Endothelial cell of umbilical vein (primary cell): ENCODE results near the gene HYPK. TPM values are rescaled to one million over a fixed set of nuclear protein-coding genes. Genes with fewer than 3 reads are reported as not detected.

Experiments
- BruUV-seq: library from RNA; stranded (reverse); fragments of 400-500 nt; replicated peaks from 2 replicates; lab custom pipeline; 2021; lab: Mats Ljungman, UMichigan
- CTCF ChIA-PET: fragments of 300-600, 350-600 bp; sonication (Branson Sonifier 250); formaldehyde crosslinking; loops from one replicate; lab custom pipeline; 2021; ENCODE audit warnings: antibody characterized with exemption, inconsistent platforms; lab: Charles Lee
- POLR2A ChIA-PET: fragments of 300-600, 350-600 bp; sonication (Branson Sonifier 250); formaldehyde crosslinking; loops from one replicate; lab custom pipeline; 2021; ENCODE audit warnings: antibody characterized with exemption, inconsistent platforms; lab: Charles Lee
- DNase-seq: peaks from one replicate; pipeline ENCODE4 v3.0.0-alpha.2; 2011; ENCODE audit warnings: low read depth, low spot score
- FAIRE-seq: peaks from 2 replicates; lab custom pipeline; 2011; peaks lifted over from hg19 to GRCh38; lab: Jason Lieb, UNC
- H2AFZ ChIP-seq: 2 replicates; pipeline ENCODE4 v1.6.0; 2012; ENCODE audit warnings: low read depth, low read length, control low read depth, inconsistent platforms
- H3K27ac ChIP-seq: 2 replicates; pipeline ENCODE4 v1.5.1; 2011; ENCODE audit warnings: low read depth, mild to moderate bottlenecking, control low read depth, low read length, moderate library complexity; ENCODE audit not compliant: insufficient read depth
- H3K27me3 ChIP-seq, 2 experiments: 2 replicates each; pipeline versions ENCODE4 v1.6.0 to v1.6.1; 2011; ENCODE audit warnings: low read length in 2 of 2, mixed read lengths in 1 of 2; ENCODE audit not compliant: control insufficient read depth in 2 of 2, insufficient read depth in 2 of 2
- H3K36me3 ChIP-seq, 2 experiments: 2 replicates in 1 of 2; 3 replicates in 1 of 2; pipeline ENCODE4 v1.5.1; 2011; ENCODE audit warnings: low read length in 2 of 2, mild to moderate bottlenecking in 1 of 2, moderate library complexity in 1 of 2; ENCODE audit not compliant: control insufficient read depth in 2 of 2, insufficient read depth in 2 of 2; ENCODE audit errors: extremely low read depth in 1 of 2
- H3K4me1 ChIP-seq: 3 replicates; pipeline ENCODE4 v1.5.1; 2011; ENCODE audit warnings: mild to moderate bottlenecking, low read length; ENCODE audit not compliant: control insufficient read depth, insufficient read depth; ENCODE audit errors: extremely low read depth
- H3K4me2 ChIP-seq: 2 replicates; pipeline ENCODE4 v1.6.1; 2011; ENCODE audit warnings: low read length, control low read depth, mixed read lengths; ENCODE audit not compliant: insufficient read depth
- H3K4me3 ChIP-seq, 3 experiments: fragments of 200-600 bp in 1 of 3; sonication (generic), shearing (Covaris generic) in 1 of 3; replicated peaks in 1 of 3; 2 replicates each; pipeline ENCODE4 v1.5.1; 2011 to 2016; ENCODE audit warnings: control low read depth in 3 of 3, low read length in 3 of 3, mild to moderate bottlenecking in 2 of 3, inconsistent platforms in 1 of 3, low read depth in 1 of 3, moderate library complexity in 1 of 3; ENCODE audit not compliant: insufficient read depth in 1 of 3
- H3K79me2 ChIP-seq: 2 replicates; pipeline ENCODE4 v1.6.0; 2012; ENCODE audit warnings: low read length, inconsistent platforms; ENCODE audit not compliant: control insufficient read depth, insufficient read depth
- H3K9ac ChIP-seq: replicated peaks from 2 replicates; pipeline ENCODE3; 2011; ENCODE audit warnings: low read length, control low read depth; ENCODE audit not compliant: insufficient read depth; ENCODE audit errors: extremely low read depth
- H3K9me1 ChIP-seq: replicated peaks from 3 replicates; pipeline ENCODE4 v1.6.0; 2011; ENCODE audit warnings: mild to moderate bottlenecking, low read length; ENCODE audit not compliant: control insufficient read depth, insufficient read depth; ENCODE audit errors: extremely low read depth
- H3K9me3 ChIP-seq: replicated peaks from 2 replicates; pipeline ENCODE4 v1.5.1; 2012; ENCODE audit warnings: low read length, inconsistent platforms; ENCODE audit not compliant: control insufficient read depth, insufficient read depth
- H4K20me1 ChIP-seq: replicated peaks from 2 replicates; pipeline ENCODE3; 2011; ENCODE audit warnings: mild to moderate bottlenecking, low read length; ENCODE audit not compliant: control insufficient read depth, insufficient read depth; ENCODE audit errors: extremely low read depth
- EZH2 ChIP-seq: IDR thresholded peaks from 2 replicates; pipeline ENCODE4 v1.6.1; 2012; ENCODE audit warnings: borderline replicate concordance, low read depth, mild to moderate bottlenecking, moderate library complexity, low read length, inconsistent platforms; ENCODE audit not compliant: severe bottlenecking
- FOS ChIP-seq: IDR thresholded peaks from 2 replicates; pipeline ENCODE4 v1.6.1; 2011; ENCODE audit warnings: mild to moderate bottlenecking, low read length, moderate library complexity, borderline replicate concordance; ENCODE audit not compliant: insufficient read depth
- GATA2 ChIP-seq: IDR thresholded peaks from 2 replicates; pipeline ENCODE4 v1.7.0; 2011; ENCODE audit warnings: low read depth, mild to moderate bottlenecking, moderate library complexity, mixed read lengths, low read length; ENCODE audit not compliant: insufficient read length, insufficient read depth
- JUN ChIP-seq: IDR thresholded peaks from 2 replicates; pipeline ENCODE4 v1.6.1; 2011; ENCODE audit warnings: borderline replicate concordance, low read depth; ENCODE audit not compliant: insufficient read length, insufficient read depth
- MYC ChIP-seq: IDR thresholded peaks from one replicate; pipeline ENCODE4 v1.6.1; 2011; ENCODE audit warnings: mild to moderate bottlenecking, low read depth, low read length
- POLR2A ChIP-seq: IDR thresholded peaks from 2 replicates; pipeline ENCODE4 v1.6.1; 2012; ENCODE audit warnings: low read depth, mild to moderate bottlenecking, control low read depth, low read length
- POLR2AphosphoS5 ChIP-seq: IDR thresholded peaks from 2 replicates; pipeline ENCODE4 v1.6.1; 2012; ENCODE audit warnings: low read depth, mild to moderate bottlenecking, control low read depth, low read length, moderate library complexity; ENCODE audit not compliant: insufficient read depth
- dilution Hi-C: fragments of 300-500 bp; cut with MboI; formaldehyde crosslinking; loops from one replicate; pipeline ENCODE4 v1.15.0; 2019; ENCODE audit warnings: low sequenced_read_pairs; ENCODE audit not compliant: extremely low pct_ligation_motif_present
- intact Hi-C: fragments of 100-400 bp; cut with micrococcal nuclease; formaldehyde crosslinking; loops from one replicate; pipeline ENCODE4 v1.10.0; 2022
- polyA plus RNA-seq, 4 experiments: library from polyadenylated mRNA; depleted of rRNA in 3 of 4; stranded (reverse) in 3 of 4; unstranded in 1 of 4; fragments of >200 nt; gene quantifications; 2 replicates each; pipeline versions ENCODE4 v1.2.1 to v1.2.3, GENCODE V29; 2011 to 2012; ENCODE audit warnings: missing spikeins in 1 of 4
- total RNA-seq: library from RNA; stranded (reverse); gene quantifications from 2 replicates; pipeline ENCODE4 v1.2.3, GENCODE V29; 2021
- TF ChIP-seq, protein P1 (sequence below): IDR thresholded peaks from 2 replicates; pipeline ENCODE4 v1.6.1; 2011; ENCODE audit not compliant: insufficient read depth, insufficient read length
- TF ChIP-seq, protein P2 (sequence below), 2 donors: IDR thresholded peaks; 1 replicate in 1 of 2; 2 replicates in 1 of 2; pipeline ENCODE4 v1.5.1; 2011; ENCODE audit warnings: low read length in 2 of 2, mild to moderate bottlenecking in 2 of 2, moderate library complexity in 2 of 2, control low read depth in 1 of 2, inconsistent platforms in 1 of 2, low read depth in 1 of 2; ENCODE audit not compliant: insufficient read depth in 1 of 2; ENCODE audit errors: extremely low read depth in 1 of 2

The HYPK gene
- total and polyA plus RNA-seq, 2 donors (not counting 3 experiments of a cell fraction or from before 2014, with no cell fraction given): 5.2 to 17.8 TPM

DNA sequence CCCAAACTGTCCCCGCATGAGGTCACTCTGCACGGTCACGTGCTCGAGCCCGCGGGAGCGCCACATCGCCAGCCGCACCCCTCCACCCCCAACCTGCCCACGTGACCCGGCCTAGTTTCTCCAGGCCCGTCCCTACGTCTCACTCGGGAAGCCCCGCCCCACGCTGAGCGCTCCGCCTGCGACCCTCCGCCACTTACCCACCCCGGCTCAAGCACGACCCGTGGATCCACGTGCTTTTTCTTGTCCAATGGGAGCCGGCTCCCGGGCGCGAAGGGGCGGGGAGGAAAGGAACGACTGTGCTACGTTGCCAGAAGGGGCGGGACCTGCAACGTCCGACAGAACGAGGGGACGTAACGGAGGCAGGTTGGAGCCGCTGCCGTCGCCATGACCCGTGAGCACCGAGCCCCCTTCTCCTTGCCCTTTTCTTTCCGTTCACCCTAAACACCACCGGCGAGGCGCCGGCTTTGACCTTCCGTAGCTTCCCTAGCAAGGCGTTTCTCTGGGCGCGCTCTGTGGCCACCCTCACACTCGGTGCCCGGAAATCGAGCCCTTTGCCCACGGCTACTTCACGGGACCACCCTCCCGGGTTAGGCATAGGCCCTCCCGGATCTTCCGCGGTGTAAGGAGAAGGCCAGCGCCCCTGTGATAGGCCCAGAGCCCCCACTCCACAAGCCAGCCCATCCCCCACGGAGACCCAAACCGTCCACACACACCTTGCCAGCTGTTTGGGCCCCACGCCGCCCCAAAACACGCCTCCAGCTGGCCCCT is 8.2 kb upstream of the HYPK start, which contains the start of gene SERF2:
SERF2 (plus strand) TSS at position 328 of the 768 bp plus-strand sequence; CDS start at position 385, 57 bp downstream.
- peak; percentile 100 for FAIRE-seq
- no peaks in the 10 kb centered on the region for H3K9me1 ChIP-seq
- H3K4me1 ChIP-seq: peaks cover 21% of the 10 kb centered on the region
- TSS peak; percentile 62 for BruUV-seq
- peaks cover 31% of the 10 kb centered on the region for H3K79me2 ChIP-seq
- intact Hi-C loops (loop anchor here (1.0 kb wide), 2 partner anchors 15 to 32 kb away; partner anchors contain the start of gene MFAP1), dilution Hi-C loops (no loop called here)
- H3K4me3 ChIP-seq: peak within 1 kb of the TSS; percentile 73 to 82 (median 74)
- H4K20me1 ChIP-seq: no peaks in the 10 kb centered on the region
- peak within 1 kb of the TSS; percentile 99 for H3K9ac ChIP-seq
- peak within 1 kb of the TSS; percentile 72 for H2AFZ ChIP-seq
- peak; percentile 100 for DNase-seq
- peak within 1 kb of the TSS; percentile 82 for H3K4me2 ChIP-seq
- H3K36me3 ChIP-seq: peaks cover 21 to 26% of the 10 kb centered on the region in 2 experiments
- no peaks in the 10 kb centered on the region for H3K27me3 ChIP-seq
- POLR2A ChIA-PET: interaction anchor here (0.9 kb wide), 1 partner anchor 9 kb away, joined by 3 read pairs; no protein-coding TSS in a partner anchor
- H3K9me3 ChIP-seq: no peaks in the 10 kb centered on the region
- CTCF ChIA-PET: interaction anchor here (1.0 to 2.1 kb wide), 2 partner anchors 12 to 16 kb away, joined by 3 to 12 read pairs; partner anchors contain the start of gene ELL3
- TF ChIP-seq MYC (peak; percentile 84), FOS (no peak), EZH2 (no peak), POLR2AphosphoS5 (peak; percentile 76), POLR2A (peak; percentile 95), GATA2 (no peak), JUN (no peak)
- TF ChIP-seq, protein P1, sequence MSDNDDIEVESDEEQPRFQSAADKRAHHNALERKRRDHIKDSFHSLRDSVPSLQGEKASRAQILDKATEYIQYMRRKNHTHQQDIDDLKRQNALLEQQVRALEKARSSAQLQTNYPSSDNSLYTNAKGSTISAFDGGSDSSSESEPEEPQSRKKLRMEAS: peak; percentile 99
- TF ChIP-seq, protein P2, sequence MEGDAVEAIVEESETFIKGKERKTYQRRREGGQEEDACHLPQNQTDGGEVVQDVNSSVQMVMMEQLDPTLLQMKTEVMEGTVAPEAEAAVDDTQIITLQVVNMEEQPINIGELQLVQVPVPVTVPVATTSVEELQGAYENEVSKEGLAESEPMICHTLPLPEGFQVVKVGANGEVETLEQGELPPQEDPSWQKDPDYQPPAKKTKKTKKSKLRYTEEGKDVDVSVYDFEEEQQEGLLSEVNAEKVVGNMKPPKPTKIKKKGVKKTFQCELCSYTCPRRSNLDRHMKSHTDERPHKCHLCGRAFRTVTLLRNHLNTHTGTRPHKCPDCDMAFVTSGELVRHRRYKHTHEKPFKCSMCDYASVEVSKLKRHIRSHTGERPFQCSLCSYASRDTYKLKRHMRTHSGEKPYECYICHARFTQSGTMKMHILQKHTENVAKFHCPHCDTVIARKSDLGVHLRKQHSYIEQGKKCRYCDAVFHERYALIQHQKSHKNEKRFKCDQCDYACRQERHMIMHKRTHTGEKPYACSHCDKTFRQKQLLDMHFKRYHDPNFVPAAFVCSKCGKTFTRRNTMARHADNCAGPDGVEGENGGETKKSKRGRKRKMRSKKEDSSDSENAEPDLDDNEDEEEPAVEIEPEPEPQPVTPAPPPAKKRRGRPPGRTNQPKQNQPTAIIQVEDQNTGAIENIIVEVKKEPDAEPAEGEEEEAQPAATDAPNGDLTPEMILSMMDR (IDR thresholded peaks at IDR 0.05; ENCODE audit: extremely low read depth in 1 of 2, insufficient read depth in 1 of 2, low read depth in 1 of 2, low read length in 2 of 2): no peak
- peak within 1 kb of the TSS; percentile 91 for H3K27ac ChIP-seq
